Liver (tissue), 9 donors: ENCODE measurements around the gene AGTPBP1. TPM values are rescaled to one million over a fixed set of nuclear protein-coding genes. Genes with fewer than 3 reads are reported as not detected.

Experiments
- DNase-seq: peaks from one replicate; pipeline ENCODE4 v3.0.0-alpha.2; 2017; ENCODE audit warnings: low spot score
- H3K27ac ChIP-seq, 2 donors: one replicate each; pipeline ENCODE4 v1.7.0; 2013; ENCODE audit warnings: inconsistent platforms in 2 of 2, low read length in 2 of 2, control low read depth in 1 of 2, low read depth in 1 of 2, mild to moderate bottlenecking in 1 of 2
- H3K27me3 ChIP-seq, 4 donors: one replicate each; pipeline versions ENCODE4 v1.6.1 to v1.7.0; 2013; ENCODE audit warnings: low read length in 3 of 4, inconsistent platforms in 1 of 4, mild to moderate bottlenecking in 1 of 4, moderate library complexity in 1 of 4; ENCODE audit not compliant: control insufficient read depth in 4 of 4, insufficient read depth in 4 of 4
- H3K36me3 ChIP-seq, 4 donors: one replicate each; pipeline versions ENCODE4 v1.6.1 to v1.7.0; 2013; ENCODE audit warnings: low read length in 3 of 4, mild to moderate bottlenecking in 3 of 4, low read depth in 1 of 4, moderate library complexity in 1 of 4; ENCODE audit not compliant: control insufficient read depth in 4 of 4, insufficient read depth in 3 of 4
- H3K4me1 ChIP-seq, 4 donors: one replicate each; pipeline versions ENCODE4 v1.6.1 to v1.7.0; 2013; ENCODE audit warnings: low read length in 3 of 4, mild to moderate bottlenecking in 3 of 4, moderate library complexity in 1 of 4; ENCODE audit not compliant: control insufficient read depth in 4 of 4, insufficient read depth in 4 of 4
- H3K4me3 ChIP-seq, 3 donors: one replicate each; pipeline versions ENCODE4 v1.6.1 to v1.7.0; 2013; ENCODE audit warnings: low read length in 3 of 3, control low read depth in 1 of 3, low read depth in 1 of 3, mild to moderate bottlenecking in 1 of 3
- H3K9ac ChIP-seq, 2 donors: one replicate each; pipeline ENCODE4 v1.7.0; 2013; ENCODE audit warnings: low read length in 2 of 2, mild to moderate bottlenecking in 2 of 2, moderate library complexity in 2 of 2, control low read depth in 1 of 2, low read depth in 1 of 2
- H3K9me3 ChIP-seq, 4 donors: one replicate each; pipeline versions ENCODE4 v1.6.1 to v1.7.0; 2013; ENCODE audit warnings: low read length in 3 of 4; ENCODE audit not compliant: control insufficient read depth in 4 of 4
- ATF3 ChIP-seq: IDR thresholded peaks from 2 replicates; pipeline ENCODE4 v1.6.1; 2016; ENCODE audit warnings: antibody characterized with exemption
- CTCF ChIP-seq: fragments of 150-350 bp; IDR thresholded peaks from 2 replicates; pipeline ENCODE4 v1.5.1; 2017; ENCODE audit warnings: improper control_type of control experiment, low read depth, low read length; ENCODE audit not compliant: missing input control
- EGR1 ChIP-seq, 2 donors: IDR thresholded peaks; 2 replicates each; pipeline ENCODE4 v1.6.1; 2016 to 2018; ENCODE audit warnings: antibody characterized with exemption in 2 of 2, low read depth in 2 of 2
- FOXA1 ChIP-seq: IDR thresholded peaks from 2 replicates; pipeline ENCODE4 v1.6.1; 2016; ENCODE audit warnings: antibody characterized with exemption
- FOXA2 ChIP-seq: IDR thresholded peaks from 2 replicates; pipeline ENCODE4 v1.6.1; 2016; ENCODE audit warnings: antibody characterized with exemption
- GABPA ChIP-seq, 2 donors: IDR thresholded peaks in 1 of 2; conservative IDR thresholded peaks in 1 of 2; 2 replicates each; pipeline ENCODE4 v1.6.1; 2016; ENCODE audit warnings: antibody characterized with exemption in 2 of 2, mild to moderate bottlenecking in 1 of 2, moderate library complexity in 1 of 2
- HNF4A ChIP-seq, 2 donors: conservative IDR thresholded peaks; 2 replicates each; pipeline ENCODE4 v1.6.1; 2016; ENCODE audit warnings: antibody characterized with exemption in 2 of 2, mild to moderate bottlenecking in 2 of 2
- HNF4G ChIP-seq: IDR thresholded peaks from 2 replicates; pipeline ENCODE4 v1.6.1; 2016; ENCODE audit warnings: antibody characterized with exemption
- JUND ChIP-seq, 2 donors: IDR thresholded peaks; 2 replicates each; pipeline ENCODE4 v1.6.1; 2016; ENCODE audit warnings: antibody characterized with exemption in 2 of 2
- NR2F2 ChIP-seq: IDR thresholded peaks from 2 replicates; pipeline ENCODE4 v1.6.1; 2016; ENCODE audit warnings: antibody characterized with exemption
- RAD21 ChIP-seq, 2 donors: IDR thresholded peaks; 2 replicates each; pipeline ENCODE4 v1.6.1; 2016; ENCODE audit warnings: antibody characterized with exemption in 2 of 2, mild to moderate bottlenecking in 2 of 2
- REST ChIP-seq: IDR thresholded peaks from 2 replicates; pipeline ENCODE4 v1.6.1; 2016; ENCODE audit warnings: antibody characterized with exemption, mild to moderate bottlenecking
- RXRA ChIP-seq, 2 donors: IDR thresholded peaks; 2 replicates each; pipeline ENCODE4 v1.6.1; 2017 to 2018; ENCODE audit warnings: antibody characterized with exemption in 2 of 2, mild to moderate bottlenecking in 1 of 2
- SP1 ChIP-seq: IDR thresholded peaks from 2 replicates; pipeline ENCODE4 v1.6.1; 2018; ENCODE audit warnings: antibody characterized with exemption, mild to moderate bottlenecking
- TAF1 ChIP-seq: conservative IDR thresholded peaks from 2 replicates; pipeline ENCODE4 v1.6.1; 2016; ENCODE audit warnings: antibody characterized with exemption, mild to moderate bottlenecking
- YY1 ChIP-seq: IDR thresholded peaks from 2 replicates; pipeline ENCODE4 v1.6.1; 2016; ENCODE audit warnings: antibody characterized with exemption, mild to moderate bottlenecking
- ZBTB33 ChIP-seq: IDR thresholded peaks from 2 replicates; pipeline ENCODE4 v1.6.1; 2016; ENCODE audit warnings: antibody characterized with exemption
- WGBS: extraction: QIAGEN DNeasy Blood & Tissue Kit; methylation state at CpG from one replicate; pipeline ENCODE4 v1.1.7; 2013; 5-methylcytosine and 5-hydroxymethylcytosine counted together
- polyA plus RNA-seq, 2 donors: library from polyadenylated mRNA; stranded (reverse) in 1 of 2; unstranded in 1 of 2; fragments of 200-250 nt in 1 of 2; fragments of >200 nt in 1 of 2; fragmentation: Nextera tagmentation in 1 of 2; extraction: Ambion mirVana in 1 of 2; gene quantifications; one replicate each; pipeline versions ENCODE4 v1.2.1 to v1.2.3, GENCODE V29; 2013 to 2015
- total RNA-seq, 2 donors: library from RNA; depleted of rRNA; stranded (reverse); fragments of >200 nt; gene quantifications; one replicate each; pipeline ENCODE4 v1.2.3, GENCODE V29; 2014
- TF ChIP-seq, protein P1 (sequence below): IDR thresholded peaks from 2 replicates; pipeline ENCODE4 v1.6.1; 2016; ENCODE audit warnings: antibody characterized with exemption
- donor health status: healthy.
- donor health status: healthy.
- donor health status: healthy.
- donor health status: healthy.
- donor health status: healthy.

Gene AGTPBP1
- total and polyA plus RNA-seq, 4 donors = 2.1 to 14.4 (median 5.7) TPM

DNA sequence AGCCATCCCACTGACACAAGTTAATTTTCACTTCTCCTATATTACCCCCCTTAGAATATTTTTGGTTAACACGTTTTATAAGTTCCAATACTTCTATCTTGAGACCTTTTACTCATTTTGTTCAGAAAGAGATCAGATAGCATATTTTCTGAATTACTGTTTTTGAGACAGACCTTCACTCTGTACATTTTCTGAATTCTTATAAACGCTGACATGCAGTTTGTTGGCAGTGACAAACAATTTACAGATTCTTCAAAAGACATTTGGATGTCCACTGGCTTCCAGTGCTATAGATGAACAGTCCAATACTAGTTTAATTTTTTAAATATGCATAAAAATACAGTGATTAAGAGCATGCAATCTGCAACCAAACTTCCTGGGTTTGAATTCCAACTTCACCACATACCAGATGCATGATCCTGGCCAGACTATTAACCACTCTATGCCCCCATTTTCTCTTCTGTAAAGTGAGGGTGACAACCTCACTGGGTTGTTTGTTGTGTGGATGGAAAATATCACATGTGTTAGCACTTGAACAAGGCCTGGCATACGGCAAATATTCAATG is 142.1 kb downstream of the AGTPBP1 start:
- no peak for TF ChIP-seq RXRA (IDR thresholded peaks at IDR 0.05)
- TF ChIP-seq CTCF = no peak
- no peak for TF ChIP-seq FOXA2
- no peak for TF ChIP-seq JUND (IDR thresholded peaks at IDR 0.05)
- TF ChIP-seq RAD21 (IDR thresholded peaks at IDR 0.05) = no peak
- TF ChIP-seq SP1 = no peak
- TF ChIP-seq, protein P1, sequence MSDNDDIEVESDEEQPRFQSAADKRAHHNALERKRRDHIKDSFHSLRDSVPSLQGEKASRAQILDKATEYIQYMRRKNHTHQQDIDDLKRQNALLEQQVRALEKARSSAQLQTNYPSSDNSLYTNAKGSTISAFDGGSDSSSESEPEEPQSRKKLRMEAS = no peak
- TF ChIP-seq EGR1 (IDR thresholded peaks at IDR 0.05; ENCODE audit: low read depth in 2 of 2) = no peak
- TF ChIP-seq ZBTB33 = no peak
- no peak for TF ChIP-seq REST
- no peak for TF ChIP-seq YY1
- no peak for TF ChIP-seq TAF1
- TF ChIP-seq HNF4A (conservative IDR thresholded peaks at IDR 0.05) = no peak
- H3K9me3 ChIP-seq = no peaks in the 10 kb centered on the region
- H3K4me3 ChIP-seq = no peak overlapping the region
- DNase-seq = no peak
- no peaks in the 10 kb centered on the region for H3K36me3 ChIP-seq
- H3K9ac ChIP-seq = no peak overlapping the region
- H3K27me3 ChIP-seq = no peaks in the 10 kb centered on the region
- WGBS = 88% methylated on average over 3 of the region's 3 CpGs
- no peak overlapping the region for H3K27ac ChIP-seq
- no peaks in the 10 kb centered on the region for H3K4me1 ChIP-seq

- no peak overlapping the region for H3K27ac ChIP-seq
- DNase-seq = no peak
- no peak overlapping the region for H3K4me3 ChIP-seq
- H3K9me3 ChIP-seq = no peaks in the 10 kb centered on the region
- H3K36me3 ChIP-seq = peaks cover 0 to under 1% (median 0%) of the 10 kb centered on the region in 4 donors
- 82% methylated on average over 3 of the region's 3 CpGs for WGBS
- no peak overlapping the region for H3K9ac ChIP-seq
- no peaks in the 10 kb centered on the region for H3K27me3 ChIP-seq
- H3K4me1 ChIP-seq = peaks cover 0 to 6% (median 2%) of the 10 kb centered on the region in 4 donors
- no peak for TF ChIP-seq HNF4G
- no peak for TF ChIP-seq ATF3
- no peak for TF ChIP-seq EGR1 (IDR thresholded peaks at IDR 0.05; ENCODE audit: low read depth in 2 of 2)
- no peak for TF ChIP-seq TAF1
- no peak for TF ChIP-seq ZBTB33
- no peak for TF ChIP-seq JUND (IDR thresholded peaks at IDR 0.05)
- TF ChIP-seq HNF4A (conservative IDR thresholded peaks at IDR 0.05) = no peak
- no peak for TF ChIP-seq YY1
- TF ChIP-seq SP1 = no peak
- no peak for TF ChIP-seq GABPA (IDR thresholded peaks at IDR 0.05 in 1 of 2, conservative IDR thresholded peaks at IDR 0.05 in 1 of 2)
- TF ChIP-seq RXRA (IDR thresholded peaks at IDR 0.05) = no peak
- TF ChIP-seq REST = no peak
- TF ChIP-seq NR2F2 = no peak
- no peak for TF ChIP-seq FOXA1
Measured at GRCh38 chr9:85594316-85594715, 147.4 kb downstream of the AGTPBP1 start.
